CD14-positive monocyte (primary cell): ENCODE data around the gene SRRT. TPM values are rescaled to one million over a fixed set of nuclear protein-coding genes. Genes with fewer than 3 reads are reported as not detected.

ENCODE experiments used
- DNase-seq, 3 donors: peaks; one replicate each; pipeline ENCODE4 v3.0.0-alpha.2; 2011 to 2022
- H2AFZ ChIP-seq: 2 replicates; pipeline ENCODE4 v1.6.0; 2012; ENCODE audit warnings: mild to moderate bottlenecking, low read depth, low read length, inconsistent platforms; ENCODE audit not compliant: insufficient read depth, poor library complexity, severe bottlenecking
- H3K27ac ChIP-seq, 2 donors: 1 replicate in 1 of 2; 2 replicates in 1 of 2; pipeline ENCODE4 v1.5.1; 2012 to 2013; ENCODE audit warnings: low read length in 2 of 2, control low read depth in 1 of 2, inconsistent platforms in 1 of 2, low read depth in 1 of 2, mild to moderate bottlenecking in 1 of 2
- H3K27me3 ChIP-seq, 2 donors: one replicate each; pipeline versions ENCODE4 v1.6.0 to v1.6.1; 2011 to 2013; ENCODE audit warnings: low read length in 2 of 2; ENCODE audit not compliant: control insufficient read depth in 2 of 2, insufficient read depth in 2 of 2
- H3K36me3 ChIP-seq, 2 donors: replicated peaks in 1 of 2; 1 replicate in 1 of 2; 2 replicates in 1 of 2; pipeline versions ENCODE4 v1.5.1 to v1.6.1; 2012 to 2013; ENCODE audit warnings: low read length in 2 of 2, control low read depth in 1 of 2, inconsistent platforms in 1 of 2, mild to moderate bottlenecking in 1 of 2; ENCODE audit not compliant: insufficient read depth in 2 of 2, control insufficient read depth in 1 of 2
- H3K4me1 ChIP-seq, 2 donors: 1 replicate in 1 of 2; 2 replicates in 1 of 2; pipeline versions ENCODE4 v1.5.1 to v1.6.1; 2012 to 2013; ENCODE audit warnings: low read length in 2 of 2, control low read depth in 1 of 2, inconsistent platforms in 1 of 2, mild to moderate bottlenecking in 1 of 2, moderate library complexity in 1 of 2; ENCODE audit not compliant: insufficient read depth in 2 of 2, control insufficient read depth in 1 of 2
- H3K4me2 ChIP-seq: replicated peaks from 2 replicates; pipeline ENCODE3; 2012; ENCODE audit warnings: low read length, moderate library complexity, mild to moderate bottlenecking; ENCODE audit not compliant: poor library complexity, severe bottlenecking; ENCODE audit errors: extremely low read depth
- H3K4me3 ChIP-seq, 3 experiments: fragments of 200-600 bp in 1 of 3; sonication (generic) in 1 of 3; replicated peaks in 1 of 3; 1 replicate in 2 of 3; 2 replicates in 1 of 3; pipeline ENCODE4 v1.5.1; 2011 to 2013; ENCODE audit warnings: low read length in 3 of 3, mild to moderate bottlenecking in 3 of 3, control low read depth in 2 of 3, low read depth in 2 of 3, inconsistent platforms in 1 of 3, moderate library complexity in 1 of 3
- H3K79me2 ChIP-seq: 2 replicates; pipeline ENCODE4 v1.6.0; 2012; ENCODE audit warnings: mild to moderate bottlenecking, control low read depth, inconsistent platforms, low read length, moderate library complexity; ENCODE audit not compliant: insufficient read depth
- H3K9ac ChIP-seq: 2 replicates; pipeline ENCODE4 v1.6.0; 2017; ENCODE audit warnings: low read length, mild to moderate bottlenecking; ENCODE audit not compliant: insufficient read depth, poor library complexity, severe bottlenecking
- H3K9me3 ChIP-seq, 2 donors: replicated peaks in 1 of 2; 1 replicate in 1 of 2; 2 replicates in 1 of 2; pipeline versions ENCODE4 v1.5.1 to v1.6.1; 2012 to 2013; ENCODE audit warnings: low read length in 2 of 2, control low read depth in 1 of 2; ENCODE audit not compliant: control insufficient read depth in 1 of 2, insufficient read depth in 1 of 2
- H4K20me1 ChIP-seq: 2 replicates; pipeline ENCODE4 v1.6.0; 2012; ENCODE audit warnings: mild to moderate bottlenecking, low read length, control low read depth, moderate library complexity; ENCODE audit not compliant: insufficient read depth
- H3K27ac Mint-ChIP-seq, 7 donors: one replicate each; pipeline ENCODE4 v1.8.0; 2020; ENCODE audit warnings: mild to moderate bottlenecking in 7 of 7, mixed read lengths in 7 of 7, moderate library complexity in 6 of 7, inconsistent platforms in 2 of 7
- H3K27me3 Mint-ChIP-seq, 3 donors: one replicate each; pipeline ENCODE4 v1.8.0; 2021 to 2022; ENCODE audit warnings: low read depth in 3 of 3, mild to moderate bottlenecking in 3 of 3, mixed read lengths in 3 of 3, moderate library complexity in 3 of 3, inconsistent platforms in 1 of 3
- H3K36me3 Mint-ChIP-seq, 2 donors: one replicate each; pipeline ENCODE4 v1.8.0; 2020; ENCODE audit warnings: mixed read lengths in 2 of 2, inconsistent platforms in 1 of 2, mild to moderate bottlenecking in 1 of 2
- H3K4me1 Mint-ChIP-seq: one replicate; pipeline ENCODE4 v1.8.0; 2020; ENCODE audit warnings: mild to moderate bottlenecking, mixed read lengths
- H3K4me3 Mint-ChIP-seq, 2 donors: one replicate each; pipeline ENCODE4 v1.8.0; 2020; ENCODE audit warnings: mild to moderate bottlenecking in 2 of 2, mixed read lengths in 2 of 2, moderate library complexity in 1 of 2
- H3K9me3 Mint-ChIP-seq, 7 donors: one replicate each; pipeline ENCODE4 v1.8.0; 2020 to 2022; ENCODE audit warnings: mixed read lengths in 7 of 7, mild to moderate bottlenecking in 6 of 7, moderate library complexity in 6 of 7, inconsistent platforms in 2 of 7
- WGBS: methylation state at CpG from one replicate; pipeline ENCODE4 v1.1.5; 2013; ENCODE audit warnings: missing lambda C conversion rate; ENCODE audit not compliant: insufficient coverage; 5-methylcytosine and 5-hydroxymethylcytosine counted together
- intact Hi-C, 2 donors: fragments of 100-400 bp; cut with micrococcal nuclease; formaldehyde crosslinking; loops; one replicate each; pipeline versions ENCODE4 v1.15.0 to v1.15.1; 2023
- polyA plus RNA-seq, 3 donors: library from polyadenylated mRNA; depleted of rRNA in 1 of 3; unstranded in 2 of 3; stranded (reverse) in 1 of 3; fragments of 300-500 nt in 2 of 3; fragments of >200 nt in 1 of 3; fragmentation: Illumina TruSeq in 2 of 3; gene quantifications; 1 replicate in 2 of 3; 2 replicates in 1 of 3; pipeline ENCODE4 v1.2.3, GENCODE V29; 2012 to 2021
- TF ChIP-seq, protein P1 (sequence below): fragments of 200-600 bp; IDR thresholded peaks from one replicate; pipeline ENCODE4 v1.8.0; 2022; ENCODE audit warnings: antibody characterized with exemption, mild to moderate bottlenecking

The SRRT gene
- polyA plus RNA-seq, 3 donors, result 26.9 to 116 (median 29.6) TPM

DNA sequence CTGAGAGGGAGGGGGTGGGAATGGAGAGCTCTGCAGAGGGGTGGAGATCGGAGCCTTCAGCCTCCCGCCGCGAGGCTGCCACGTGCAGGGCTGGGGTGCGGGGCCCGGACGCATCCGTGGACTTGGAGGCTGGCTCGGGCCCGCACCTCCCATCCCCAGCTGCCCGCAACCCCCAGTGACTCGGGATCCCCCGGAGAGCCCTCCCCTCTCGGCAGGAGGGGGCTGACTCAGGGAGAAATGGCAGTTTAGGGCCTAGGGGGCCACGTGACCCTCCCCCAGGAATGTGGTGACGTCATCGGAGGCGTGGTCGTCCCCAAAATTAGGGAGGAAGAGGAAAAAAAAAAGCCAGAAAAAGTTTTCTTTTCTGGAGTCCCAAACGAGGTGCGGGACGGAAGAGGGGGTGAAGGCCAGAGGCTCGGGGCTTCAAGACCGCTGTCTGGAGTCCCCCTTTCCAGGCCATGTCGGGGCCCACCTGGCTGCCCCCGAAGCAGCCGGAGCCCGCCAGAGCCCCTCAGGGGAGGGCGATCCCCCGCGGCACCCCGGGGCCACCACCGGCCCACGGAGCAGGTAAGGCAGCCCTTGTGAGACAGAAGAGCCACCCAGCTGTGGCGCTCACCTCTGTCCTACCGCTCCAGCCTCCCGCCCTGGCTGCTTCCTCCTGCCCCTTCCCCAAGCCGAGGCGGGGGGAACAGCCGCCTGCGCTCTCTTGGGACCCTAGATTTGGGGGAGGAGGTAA, 7.7 kb upstream of the SRRT start, which contains the start of gene TRIP6:
TRIP6 (plus strand) TSS at position 348 of the 736 bp plus-strand sequence; CDS start at position 459, 111 bp downstream.
- Histone ChIP-seq H3K27ac (peak within 1 kb of the TSS in 1 of 2 donors; percentile 66), H2AFZ (peak within 1 kb of the TSS; percentile 85), H3K4me3 (peak within 1 kb of the TSS; percentile 4 to 74 (median 47)), H3K4me2 (peak within 1 kb of the TSS; percentile 88), H3K79me2 (peaks cover 6% of the 10 kb centered on the region), H3K36me3 (peaks cover 30 to 34% of the 10 kb centered on the region in 2 donors), H3K27me3 (no peaks in the 10 kb centered on the region), H3K4me1 (peaks cover 28 to 38% of the 10 kb centered on the region in 2 donors), H4K20me1 (peaks cover 27% of the 10 kb centered on the region), H3K9ac (peak within 1 kb of the TSS; percentile 69), H3K9me3 (no peaks in the 10 kb centered on the region)
- Mint-ChIP-seq H3K4me3 (peak within 1 kb of the TSS; percentile 83 to 94), H3K36me3 (peaks cover 40 to 41% of the 10 kb centered on the region in 2 donors), H3K27ac (peak within 1 kb of the TSS; percentile 20 to 88 (median 62)), H3K9me3 (no peaks in the 10 kb centered on the region), H3K4me1 (peaks cover 44% of the 10 kb centered on the region), H3K27me3 (peaks cover 2 to 4% (median 4%) of the 10 kb centered on the region in 3 donors)
- TF ChIP-seq, protein P1, sequence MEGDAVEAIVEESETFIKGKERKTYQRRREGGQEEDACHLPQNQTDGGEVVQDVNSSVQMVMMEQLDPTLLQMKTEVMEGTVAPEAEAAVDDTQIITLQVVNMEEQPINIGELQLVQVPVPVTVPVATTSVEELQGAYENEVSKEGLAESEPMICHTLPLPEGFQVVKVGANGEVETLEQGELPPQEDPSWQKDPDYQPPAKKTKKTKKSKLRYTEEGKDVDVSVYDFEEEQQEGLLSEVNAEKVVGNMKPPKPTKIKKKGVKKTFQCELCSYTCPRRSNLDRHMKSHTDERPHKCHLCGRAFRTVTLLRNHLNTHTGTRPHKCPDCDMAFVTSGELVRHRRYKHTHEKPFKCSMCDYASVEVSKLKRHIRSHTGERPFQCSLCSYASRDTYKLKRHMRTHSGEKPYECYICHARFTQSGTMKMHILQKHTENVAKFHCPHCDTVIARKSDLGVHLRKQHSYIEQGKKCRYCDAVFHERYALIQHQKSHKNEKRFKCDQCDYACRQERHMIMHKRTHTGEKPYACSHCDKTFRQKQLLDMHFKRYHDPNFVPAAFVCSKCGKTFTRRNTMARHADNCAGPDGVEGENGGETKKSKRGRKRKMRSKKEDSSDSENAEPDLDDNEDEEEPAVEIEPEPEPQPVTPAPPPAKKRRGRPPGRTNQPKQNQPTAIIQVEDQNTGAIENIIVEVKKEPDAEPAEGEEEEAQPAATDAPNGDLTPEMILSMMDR, result no peak
- peak; percentile 43 to 55 (median 46) for DNase-seq
- under 1% methylated on average over 26 of the region's 42 CpGs for WGBS
- intact Hi-C loops, result no loop called here

DNA sequence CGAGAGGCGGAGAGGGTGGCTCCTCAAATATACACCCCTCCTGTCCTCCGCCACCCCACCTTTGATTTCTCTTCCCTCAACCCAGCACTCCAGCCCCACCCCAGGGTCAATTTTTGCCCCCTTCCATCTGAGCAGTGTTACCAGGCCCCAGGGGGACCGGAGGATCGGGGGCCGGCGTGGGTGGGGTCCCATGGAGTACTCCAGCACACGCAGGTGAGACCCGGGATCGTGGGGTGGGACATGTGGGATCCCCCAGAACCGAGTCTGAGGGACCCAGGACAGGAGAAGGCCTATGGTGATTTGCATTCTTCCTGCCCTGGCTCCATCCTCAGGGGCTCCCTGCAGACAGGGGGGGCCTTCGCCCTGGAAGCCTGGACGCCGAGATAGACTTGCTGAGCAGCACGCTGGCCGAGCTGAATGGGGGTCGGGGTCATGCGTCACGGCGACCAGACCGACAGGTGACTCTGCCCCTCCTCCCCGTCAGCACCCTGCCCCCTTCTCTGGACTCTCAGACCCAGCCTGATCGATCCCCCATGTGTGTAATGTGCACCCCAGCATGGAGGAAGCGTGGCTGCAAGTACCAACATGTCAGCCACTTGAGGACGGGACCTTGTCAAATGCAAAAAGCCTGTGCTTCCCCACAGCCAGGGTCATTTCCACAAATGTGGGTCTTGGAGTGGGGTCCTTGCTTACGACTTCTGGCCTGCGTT, 7.0 kb upstream of the SRRT start:
- H3K4me3 ChIP-seq, result peak overlapping the region; percentile 4 to 74 (median 47)
- H2AFZ ChIP-seq, result peak overlapping the region; percentile 85
- intact Hi-C loops, result no loop called here
- H3K27ac Mint-ChIP-seq, result peak overlapping the region in 4 of 7 donors; percentile 6 to 47 (median 39)
- DNase-seq, result no peak
- H3K4me1 Mint-ChIP-seq, result peaks cover 37% of the 10 kb centered on the region
- H3K27ac ChIP-seq, result no peak overlapping the region
- H4K20me1 ChIP-seq, result peaks cover 21% of the 10 kb centered on the region
- TF ChIP-seq, protein P1, result no peak
- peaks cover 28 to 38% of the 10 kb centered on the region in 2 donors for H3K4me1 ChIP-seq
- peaks cover 23 to 26% of the 10 kb centered on the region in 2 donors for H3K36me3 ChIP-seq
- H3K79me2 ChIP-seq, result peaks cover 6% of the 10 kb centered on the region
- peaks cover 0 to 4% (median 4%) of the 10 kb centered on the region in 3 donors for H3K27me3 Mint-ChIP-seq
- peak overlapping the region; percentile 88 for H3K4me2 ChIP-seq
- no peaks in the 10 kb centered on the region for H3K9me3 ChIP-seq
- H3K36me3 Mint-ChIP-seq, result peaks cover 37 to 39% of the 10 kb centered on the region in 2 donors
- no peaks in the 10 kb centered on the region for H3K27me3 ChIP-seq
- H3K4me3 Mint-ChIP-seq, result peak overlapping the region; percentile 83 to 94
- WGBS, result 17% methylated on average over 21 of the region's 27 CpGs
- H3K9me3 Mint-ChIP-seq, result no peaks in the 10 kb centered on the region
- peak overlapping the region; percentile 69 for H3K9ac ChIP-seq
